Sigmoid colon (tissue), 7 donors: ENCODE results near the gene SLC9A9. TPM values are rescaled to one million over a fixed set of nuclear protein-coding genes. Genes with fewer than 3 reads are reported as not detected.

Experiments used
- DNase-seq: peaks from one replicate; pipeline ENCODE4 v3.0.0-alpha.2; 2019
- H3K27ac ChIP-seq, 4 donors: fragments of 200-600 bp; sonication (generic); one replicate each; pipeline ENCODE4 v1.5.1; 2016 to 2019; ENCODE audit warnings: mild to moderate bottlenecking in 1 of 4
- H3K27me3 ChIP-seq, 3 donors: fragments of 200-600 bp; sonication (generic); one replicate each; pipeline ENCODE4 v1.5.1; 2019; ENCODE audit warnings: mild to moderate bottlenecking in 1 of 3
- H3K36me3 ChIP-seq, 4 donors: fragments of 200-600 bp; sonication (generic); one replicate each; pipeline ENCODE4 v1.5.1; 2016 to 2019
- H3K4me1 ChIP-seq, 4 donors: fragments of 200-600 bp; sonication (generic); one replicate each; pipeline ENCODE4 v1.5.1; 2017 to 2019
- H3K4me3 ChIP-seq, 4 donors: fragments of 200-600 bp; sonication (generic); one replicate each; pipeline ENCODE4 v1.5.1; 2017 to 2019; ENCODE audit warnings: mild to moderate bottlenecking in 2 of 4, moderate library complexity in 1 of 4
- H3K9me3 ChIP-seq, 4 donors: fragments of 200-600 bp in 3 of 4; sonication (generic) in 3 of 4; one replicate each; pipeline versions ENCODE4 v1.5.1 to v1.6.1; 2013 to 2019
- CTCF ChIP-seq, 4 experiments: fragments of 450-650 bp in 3 of 4; fragments of 200-600 bp in 1 of 4; IDR thresholded peaks; one replicate each; pipeline ENCODE4 v1.5.1; 2016 to 2019; ENCODE audit warnings: antibody characterized with exemption in 4 of 4, mild to moderate bottlenecking in 3 of 4, moderate library complexity in 2 of 4
- EP300 ChIP-seq, 4 donors: sonication (generic); formaldehyde crosslinking; IDR thresholded peaks; one replicate each; pipeline ENCODE4 v1.6.1; 2017; ENCODE audit warnings: antibody characterized with exemption in 4 of 4
- POLR2A ChIP-seq, 2 donors: fragments of 450-650 bp; IDR thresholded peaks; one replicate each; pipeline ENCODE4 v1.6.1; 2016; ENCODE audit warnings: antibody characterized with exemption in 2 of 2, mild to moderate bottlenecking in 2 of 2, moderate library complexity in 2 of 2
- POLR2AphosphoS5 ChIP-seq, 4 donors: sonication (generic); formaldehyde crosslinking; IDR thresholded peaks; one replicate each; pipeline ENCODE4 v1.6.1; 2017; ENCODE audit warnings: antibody characterized with exemption in 4 of 4
- WGBS, 2 donors: extraction: QIAGEN DNeasy Blood & Tissue Kit; methylation state at CpG; one replicate each; pipeline ENCODE4 v1.1.7; 2013; 5-methylcytosine and 5-hydroxymethylcytosine counted together
- intact Hi-C: fragments of 100-400 bp; cut with DNase I; formaldehyde crosslinking; loops from one replicate; pipeline ENCODE4 v1.15.1; 2023
- polyA plus RNA-seq, 3 donors: library from polyadenylated mRNA; stranded (reverse); fragments of 200-250 nt; gene quantifications; one replicate each; pipeline ENCODE4 v1.2.3, GENCODE V29; 2013
- total RNA-seq, 4 donors: library from RNA; depleted of rRNA; stranded (reverse); fragments of >200 nt; gene quantifications; one replicate each; pipeline ENCODE4 v1.1.0, GENCODE V29; 2016
- donor health status: healthy with polysubstance abuse.
- donor health status: Bipolar disorder and iron deficiency.
- donor health status: healthy.

Gene SLC9A9
- total and polyA plus RNA-seq, 7 donors, result 2.4 to 29.9 (median 18.9) TPM

DNA sequence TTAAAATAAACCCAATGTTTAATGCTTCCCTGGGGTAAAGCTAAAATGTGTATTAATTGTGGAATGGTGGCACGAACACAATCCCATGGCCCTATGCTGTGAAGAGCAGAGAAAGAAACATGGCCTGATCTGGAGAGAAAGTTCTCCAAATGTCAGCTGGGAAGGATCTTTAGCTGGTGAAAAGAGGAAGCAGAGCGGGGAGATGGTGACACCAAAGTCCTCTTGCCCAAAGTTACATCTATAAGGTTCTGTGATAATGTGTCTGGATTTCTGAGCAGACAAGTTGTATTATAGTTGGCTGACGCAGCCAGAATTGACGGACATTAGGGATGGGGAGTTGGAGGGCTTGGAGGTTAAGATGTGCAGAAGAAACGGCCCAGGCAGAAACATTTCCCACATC, 532.5 kb downstream of the SLC9A9 start:
- WGBS, 2 donors, result 91 to 92% methylated on average over 5 of the region's 5 CpGs
- no peak for DNase-seq
- intact Hi-C loops, result no loop called here

DNA sequence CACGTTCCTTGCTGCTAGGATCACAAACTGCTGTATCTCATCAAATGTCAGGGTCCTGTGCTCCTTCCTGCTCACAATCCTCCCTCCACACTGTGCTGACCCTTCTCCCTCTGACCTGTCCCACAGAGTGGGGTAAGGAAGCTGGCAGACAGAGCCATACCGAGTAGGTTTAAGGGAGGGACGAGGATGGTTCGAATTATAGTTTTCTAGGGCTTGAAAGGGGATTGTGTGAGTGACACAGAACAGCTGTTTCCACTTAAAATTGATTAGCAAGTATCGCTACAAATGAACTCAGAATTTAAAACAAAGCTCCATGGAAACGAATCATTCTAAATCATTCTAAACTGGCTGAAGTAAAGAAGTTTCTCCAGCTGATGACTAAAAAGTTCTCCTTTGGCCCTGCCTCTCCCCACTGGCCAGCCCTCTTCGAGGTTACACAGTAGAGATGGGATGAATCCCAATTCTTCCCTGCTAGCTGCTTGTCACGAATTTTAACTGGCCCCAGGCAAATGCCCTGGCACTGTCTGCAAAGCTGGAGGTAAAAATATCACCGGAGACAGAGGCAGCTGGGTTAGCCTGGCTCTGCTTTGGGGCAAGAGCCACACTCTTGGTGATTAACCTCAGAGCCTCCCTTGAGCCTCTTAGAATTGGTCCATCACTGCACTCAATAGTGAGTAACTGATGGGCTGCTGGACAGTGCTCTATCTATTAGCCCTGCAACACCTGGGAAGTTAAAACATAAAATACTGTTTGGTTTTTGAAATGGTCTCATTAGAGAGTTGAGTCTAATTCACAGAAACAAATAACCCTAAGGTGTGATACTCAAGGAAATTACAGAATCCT, 533.8 kb downstream of the SLC9A9 start:
- Histone ChIP-seq H3K9me3 (no peaks in the 10 kb centered on the region), H3K36me3 (no peaks in the 10 kb centered on the region), H3K27me3 (no peaks in the 10 kb centered on the region), H3K4me3 (no peak overlapping the region), H3K4me1 (no peaks in the 10 kb centered on the region), H3K27ac (no peak overlapping the region)
- intact Hi-C loops, result no loop called here
- TF ChIP-seq EP300 (IDR thresholded peaks at IDR 0.05), result no peak
- TF ChIP-seq CTCF (IDR thresholded peaks at IDR 0.05), result no peak
- no peak for TF ChIP-seq POLR2AphosphoS5 (IDR thresholded peaks at IDR 0.05)
- TF ChIP-seq POLR2A (IDR thresholded peaks at IDR 0.05), result no peak
- WGBS, 2 donors, result 77 to 81% methylated on average over 9 of the region's 9 CpGs
- no peak for DNase-seq

More for the DNA sequence above, 532.5 kb downstream of the SLC9A9 start:
- Histone ChIP-seq H3K27me3 (no peaks in the 10 kb centered on the region), H3K36me3 (no peaks in the 10 kb centered on the region), H3K4me1 (no peaks in the 10 kb centered on the region), H3K9me3 (no peaks in the 10 kb centered on the region), H3K27ac (no peak overlapping the region), H3K4me3 (no peak overlapping the region)
- TF ChIP-seq POLR2A (IDR thresholded peaks at IDR 0.05) (no peak), EP300 (IDR thresholded peaks at IDR 0.05) (no peak), CTCF (IDR thresholded peaks at IDR 0.05) (no peak), POLR2AphosphoS5 (IDR thresholded peaks at IDR 0.05) (no peak)

DNA sequence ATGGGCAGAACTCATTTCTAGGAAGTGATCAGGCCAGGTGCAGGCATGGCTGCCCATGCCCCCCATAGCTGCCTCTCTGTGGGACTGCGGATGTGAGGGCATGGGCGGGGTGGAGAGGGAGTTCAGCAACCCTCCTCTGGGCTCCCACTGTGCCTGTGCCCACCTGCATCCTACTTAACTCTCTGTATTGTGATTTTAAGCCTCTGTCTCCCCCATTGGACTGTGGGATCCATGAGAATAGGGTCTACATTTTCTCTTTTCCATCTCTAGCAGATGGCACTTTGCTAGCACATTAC, 534.4 kb downstream of the SLC9A9 start:
- intact Hi-C loops, result no loop called here
- H3K4me1 ChIP-seq, result no peaks in the 10 kb centered on the region

GRCh38 chr3:143313025-143313892, 535.0 kb downstream of the SLC9A9 start:
- WGBS, 2 donors, result 91 to 93% methylated on average over 6 of the region's 6 CpGs
- H3K27me3 ChIP-seq, result no peaks in the 10 kb centered on the region
- no peaks in the 10 kb centered on the region for H3K9me3 ChIP-seq
- intact Hi-C loops, result no loop called here
- TF ChIP-seq POLR2AphosphoS5 (IDR thresholded peaks at IDR 0.05) (no peak), EP300 (IDR thresholded peaks at IDR 0.05) (no peak), POLR2A (IDR thresholded peaks at IDR 0.05) (no peak), CTCF (IDR thresholded peaks at IDR 0.05) (no peak)
- no peaks in the 10 kb centered on the region for H3K4me1 ChIP-seq
- no peak overlapping the region for H3K4me3 ChIP-seq
- DNase-seq, result no peak
- no peak overlapping the region for H3K27ac ChIP-seq
- H3K36me3 ChIP-seq, result no peaks in the 10 kb centered on the region

More for the DNA sequence above, 534.4 kb downstream of the SLC9A9 start:
- Histone ChIP-seq H3K36me3 (no peaks in the 10 kb centered on the region), H3K27me3 (no peaks in the 10 kb centered on the region), H3K4me3 (no peak overlapping the region), H3K27ac (no peak overlapping the region), H3K9me3 (no peaks in the 10 kb centered on the region)
- DNase-seq, result no peak
- TF ChIP-seq POLR2AphosphoS5 (IDR thresholded peaks at IDR 0.05) (no peak), EP300 (IDR thresholded peaks at IDR 0.05) (no peak), CTCF (IDR thresholded peaks at IDR 0.05) (no peak), POLR2A (IDR thresholded peaks at IDR 0.05) (no peak)
- 95 to 100% methylated on average over 2 of the region's 2 CpGs for WGBS, 2 donors
